ENCODE measurements around the gene IYD.

DNA sequence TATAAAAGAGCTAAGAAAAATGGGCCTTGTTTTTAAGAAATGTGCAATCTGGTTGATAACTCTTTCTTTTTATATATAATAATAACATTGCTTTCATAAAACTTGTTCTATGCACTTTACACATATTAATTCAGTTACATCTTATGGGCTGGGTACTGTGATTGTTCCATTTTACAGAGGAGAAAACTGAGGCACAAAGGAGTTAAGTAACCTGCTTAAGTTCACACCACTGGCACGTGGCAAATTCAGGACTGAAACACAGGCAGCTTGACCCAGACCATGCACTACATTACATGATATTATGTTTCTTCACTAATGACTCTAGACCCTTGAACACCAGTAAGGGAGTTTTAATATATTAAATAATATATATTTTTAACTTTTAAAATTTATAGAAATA is 15.4 kb upstream of the IYD start:
- no peak for TF ChIP-seq EZH2 (IDR thresholded peaks at IDR 0.05; ENCODE audit: borderline replicate concordance, low read length)
- TF ChIP-seq, protein P1, sequence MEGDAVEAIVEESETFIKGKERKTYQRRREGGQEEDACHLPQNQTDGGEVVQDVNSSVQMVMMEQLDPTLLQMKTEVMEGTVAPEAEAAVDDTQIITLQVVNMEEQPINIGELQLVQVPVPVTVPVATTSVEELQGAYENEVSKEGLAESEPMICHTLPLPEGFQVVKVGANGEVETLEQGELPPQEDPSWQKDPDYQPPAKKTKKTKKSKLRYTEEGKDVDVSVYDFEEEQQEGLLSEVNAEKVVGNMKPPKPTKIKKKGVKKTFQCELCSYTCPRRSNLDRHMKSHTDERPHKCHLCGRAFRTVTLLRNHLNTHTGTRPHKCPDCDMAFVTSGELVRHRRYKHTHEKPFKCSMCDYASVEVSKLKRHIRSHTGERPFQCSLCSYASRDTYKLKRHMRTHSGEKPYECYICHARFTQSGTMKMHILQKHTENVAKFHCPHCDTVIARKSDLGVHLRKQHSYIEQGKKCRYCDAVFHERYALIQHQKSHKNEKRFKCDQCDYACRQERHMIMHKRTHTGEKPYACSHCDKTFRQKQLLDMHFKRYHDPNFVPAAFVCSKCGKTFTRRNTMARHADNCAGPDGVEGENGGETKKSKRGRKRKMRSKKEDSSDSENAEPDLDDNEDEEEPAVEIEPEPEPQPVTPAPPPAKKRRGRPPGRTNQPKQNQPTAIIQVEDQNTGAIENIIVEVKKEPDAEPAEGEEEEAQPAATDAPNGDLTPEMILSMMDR (conservative IDR thresholded peaks at IDR 0.05 in 1 of 2, IDR thresholded peaks at IDR 0.05 in 1 of 2; ENCODE audit: extremely low read depth in 1 of 2, insufficient read depth in 1 of 2, low read depth in 1 of 2, low read length in 2 of 2), result no peak
